Stomach smooth muscle (tissue), 2 donors: ENCODE measurements around the gene SLC2A5.

Source experiments
- H3K27ac ChIP-seq: one replicate; pipeline ENCODE4 v1.7.0; 2013; ENCODE audit warnings: mild to moderate bottlenecking, low read length, inconsistent platforms
- H3K27me3 ChIP-seq, 2 donors: one replicate each; pipeline ENCODE4 v1.7.0; 2013; ENCODE audit warnings: low read length in 2 of 2; ENCODE audit not compliant: insufficient read depth in 2 of 2, control insufficient read depth in 1 of 2
- H3K36me3 ChIP-seq, 2 donors: one replicate each; pipeline ENCODE4 v1.7.0; 2013; ENCODE audit warnings: low read length in 2 of 2; ENCODE audit not compliant: control insufficient read depth in 2 of 2, insufficient read depth in 2 of 2
- H3K4me1 ChIP-seq: one replicate; pipeline ENCODE4 v1.7.0; 2013; ENCODE audit warnings: low read length; ENCODE audit not compliant: control insufficient read depth, insufficient read depth
- H3K4me3 ChIP-seq, 2 donors: one replicate each; pipeline ENCODE4 v1.7.0; 2013; ENCODE audit warnings: low read length in 2 of 2
- H3K9ac ChIP-seq, 2 donors: one replicate each; pipeline ENCODE4 v1.7.0; 2013; ENCODE audit warnings: low read length in 2 of 2, mild to moderate bottlenecking in 1 of 2
- H3K9me3 ChIP-seq, 2 donors: one replicate each; pipeline ENCODE4 v1.7.0; 2013; ENCODE audit warnings: low read length in 2 of 2; ENCODE audit not compliant: control insufficient read depth in 2 of 2
- donor health status: healthy.
- donor health status: Pancreatic carcinoma.

The SLC2A5 gene

GRCh38 chr1:9018333-9018732 lies 51.1 kb downstream of the SLC2A5 start:
- Histone ChIP-seq H3K27ac (no peak overlapping the region), H3K4me1 (no peaks in the 10 kb centered on the region), H3K27me3 (no peaks in the 10 kb centered on the region), H3K36me3 (no peaks in the 10 kb centered on the region), H3K4me3 (no peak overlapping the region), H3K9me3 (no peaks in the 10 kb centered on the region), H3K9ac (no peak overlapping the region)

GRCh38 chr1:9016455-9016854 lies 53.0 kb downstream of the SLC2A5 start:
- no peak overlapping the region for H3K4me3 ChIP-seq
- no peaks in the 10 kb centered on the region for H3K36me3 ChIP-seq
- no peaks in the 10 kb centered on the region for H3K27me3 ChIP-seq
- no peaks in the 10 kb centered on the region for H3K9me3 ChIP-seq
- no peak overlapping the region for H3K27ac ChIP-seq
- no peaks in the 10 kb centered on the region for H3K4me1 ChIP-seq
- H3K9ac ChIP-seq, result no peak overlapping the region

GRCh38 chr1:9014475-9015375 lies 54.7 kb downstream of the SLC2A5 start:
- H3K36me3 ChIP-seq, result no peaks in the 10 kb centered on the region
- no peak overlapping the region for H3K4me3 ChIP-seq
- no peak overlapping the region for H3K9ac ChIP-seq
- no peaks in the 10 kb centered on the region for H3K27me3 ChIP-seq
- H3K4me1 ChIP-seq, result no peaks in the 10 kb centered on the region
- H3K9me3 ChIP-seq, result no peaks in the 10 kb centered on the region
- H3K27ac ChIP-seq, result no peak overlapping the region

GRCh38 chr1:9013819-9014218 lies 55.6 kb downstream of the SLC2A5 start:
- Histone ChIP-seq H3K36me3 (no peaks in the 10 kb centered on the region), H3K27me3 (no peaks in the 10 kb centered on the region), H3K4me3 (no peak overlapping the region), H3K27ac (no peak overlapping the region), H3K9ac (no peak overlapping the region), H3K4me1 (no peaks in the 10 kb centered on the region), H3K9me3 (no peaks in the 10 kb centered on the region)

- no peak overlapping the region for H3K4me3 ChIP-seq
- no peak overlapping the region for H3K9ac ChIP-seq
These were observed 58.6 kb downstream of the SLC2A5 start for GRCh38 chr1:9010781-9011323.

GRCh38 chr1:9009438-9010370 lies 59.7 kb downstream of the SLC2A5 start:
- H3K36me3 ChIP-seq, result no peaks in the 10 kb centered on the region
- H3K9me3 ChIP-seq, result no peaks in the 10 kb centered on the region
- H3K27me3 ChIP-seq, result no peaks in the 10 kb centered on the region
- H3K9ac ChIP-seq, result no peak overlapping the region
- H3K4me1 ChIP-seq, result no peaks in the 10 kb centered on the region
- no peak overlapping the region for H3K27ac ChIP-seq
- H3K4me3 ChIP-seq, result no peak overlapping the region

More at GRCh38 chr1:9010781-9011323, 58.6 kb downstream of the SLC2A5 start:
- Histone ChIP-seq H3K27me3 (no peaks in the 10 kb centered on the region), H3K4me1 (no peaks in the 10 kb centered on the region), H3K36me3 (no peaks in the 10 kb centered on the region), H3K27ac (no peak overlapping the region), H3K9me3 (no peaks in the 10 kb centered on the region)

- H3K27me3 ChIP-seq, result no peaks in the 10 kb centered on the region
- no peak overlapping the region for H3K27ac ChIP-seq
- no peaks in the 10 kb centered on the region for H3K36me3 ChIP-seq
- H3K4me1 ChIP-seq, result no peaks in the 10 kb centered on the region
- no peaks in the 10 kb centered on the region for H3K9me3 ChIP-seq
- H3K4me3 ChIP-seq, result no peak overlapping the region
- H3K9ac ChIP-seq, result no peak overlapping the region
These were observed 61.2 kb downstream of the SLC2A5 start for GRCh38 chr1:9008236-9008635.

GRCh38 chr1:9006956-9007615 lies 62.3 kb downstream of the SLC2A5 start:
- no peaks in the 10 kb centered on the region for H3K9me3 ChIP-seq
- H3K36me3 ChIP-seq, result no peaks in the 10 kb centered on the region

GRCh38 chr1:9005395-9005708 lies 64.1 kb downstream of the SLC2A5 start:
- H3K27me3 ChIP-seq, result no peaks in the 10 kb centered on the region
- H3K4me3 ChIP-seq, result no peak overlapping the region
- no peak overlapping the region for H3K9ac ChIP-seq
- H3K4me1 ChIP-seq, result no peaks in the 10 kb centered on the region
- H3K9me3 ChIP-seq, result no peaks in the 10 kb centered on the region
- no peaks in the 10 kb centered on the region for H3K36me3 ChIP-seq
- no peak overlapping the region for H3K27ac ChIP-seq

More at GRCh38 chr1:9006956-9007615, 62.3 kb downstream of the SLC2A5 start:
- H3K4me3 ChIP-seq, result no peak overlapping the region
- no peaks in the 10 kb centered on the region for H3K4me1 ChIP-seq
- no peak overlapping the region for H3K27ac ChIP-seq
- no peak overlapping the region for H3K9ac ChIP-seq
- H3K27me3 ChIP-seq, result no peaks in the 10 kb centered on the region

GRCh38 chr1:9004700-9005394 lies 64.6 kb downstream of the SLC2A5 start:
- H3K27me3 ChIP-seq, result no peaks in the 10 kb centered on the region
- H3K9ac ChIP-seq, result no peak overlapping the region
- no peaks in the 10 kb centered on the region for H3K9me3 ChIP-seq
- no peaks in the 10 kb centered on the region for H3K4me1 ChIP-seq
- H3K4me3 ChIP-seq, result no peak overlapping the region
- no peaks in the 10 kb centered on the region for H3K36me3 ChIP-seq
- no peak overlapping the region for H3K27ac ChIP-seq
